Activated CD8-positive, alpha-beta T cell treated with anti-CD3 and anti-CD28 coated beads for 36 hours (primary cell): ENCODE measurements around the gene FAM221B. TPM values are rescaled to one million over a fixed set of nuclear protein-coding genes. Genes with fewer than 3 reads are reported as not detected.

Experiments used
- ATAC-seq: fragments of 200-7000 bp; cut with Tn5 transposase; one replicate; pipeline ENCODE4 v1.10.0; 2021; ENCODE audit warnings: mild to moderate bottlenecking, moderate library complexity
- CTCF ChIA-PET: fragments of 350-600 bp; sonication (Branson Sonifier 250); formaldehyde crosslinking; loops from one replicate; lab custom pipeline; 2021; ENCODE audit warnings: antibody characterized with exemption; lab: Charles Lee
- POLR2A ChIA-PET: fragments of 350-600 bp; sonication (Branson Sonifier 250); formaldehyde crosslinking; loops from one replicate; lab custom pipeline; 2021; ENCODE audit warnings: antibody characterized with exemption; lab: Charles Lee
- DNase-seq: peaks from one replicate; pipeline ENCODE4 v3.0.0-alpha.2; 2020
- H3K27ac Mint-ChIP-seq: one replicate; pipeline ENCODE4 v1.8.0; 2021; ENCODE audit warnings: mild to moderate bottlenecking, mixed read lengths
- H3K27me3 Mint-ChIP-seq: one replicate; pipeline ENCODE4 v1.8.0; 2021; ENCODE audit warnings: mixed read lengths
- H3K36me3 Mint-ChIP-seq: one replicate; pipeline ENCODE4 v1.8.0; 2021; ENCODE audit warnings: low read depth, mixed read lengths
- H3K4me1 Mint-ChIP-seq: one replicate; pipeline ENCODE4 v1.8.0; 2021; ENCODE audit warnings: low read depth, mixed read lengths
- H3K4me3 Mint-ChIP-seq: one replicate; pipeline ENCODE4 v1.8.0; 2021; ENCODE audit warnings: mild to moderate bottlenecking, moderate library complexity, mixed read lengths
- H3K9me3 Mint-ChIP-seq: one replicate; pipeline ENCODE4 v1.8.0; 2021; ENCODE audit warnings: mixed read lengths
- intact Hi-C: fragments of 100-400 bp; cut with micrococcal nuclease; formaldehyde crosslinking; loops from one replicate; pipeline ENCODE4 v1.10.0; 2022
- total RNA-seq, 2 experiments: library from RNA; stranded (reverse); gene quantifications; one replicate each; pipeline ENCODE4 v1.2.3, GENCODE V29; 2021
- TF ChIP-seq, protein P1 (sequence below): fragments of 200-600 bp; IDR thresholded peaks from one replicate; pipeline ENCODE4 v1.8.0; 2022; ENCODE audit warnings: antibody characterized with exemption, mild to moderate bottlenecking

The FAM221B gene
- total RNA-seq, 2 experiments from 2014 or later, result not detected

DNA sequence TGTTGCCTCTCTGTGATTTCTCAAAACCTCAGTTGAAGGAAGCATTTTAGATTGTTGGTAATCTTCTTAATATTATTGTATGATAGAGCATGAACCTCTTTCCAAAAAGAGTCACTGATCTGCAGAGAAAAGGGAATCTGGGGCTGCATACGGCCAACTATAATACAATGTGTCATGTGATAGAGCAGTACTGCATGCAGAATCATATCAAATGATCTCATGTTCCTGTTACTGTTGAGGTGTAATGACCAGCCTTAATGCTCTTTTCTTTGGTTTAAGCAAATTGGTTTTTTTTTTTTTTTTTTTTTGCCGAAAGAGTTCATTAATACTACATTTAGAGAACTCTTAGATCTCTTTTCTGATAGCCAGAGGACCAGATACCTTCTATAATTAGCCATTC lies 61.5 kb downstream of the FAM221B start:
- DNase-seq (no peak), ATAC-seq (no peak)
- TF ChIP-seq, protein P1, sequence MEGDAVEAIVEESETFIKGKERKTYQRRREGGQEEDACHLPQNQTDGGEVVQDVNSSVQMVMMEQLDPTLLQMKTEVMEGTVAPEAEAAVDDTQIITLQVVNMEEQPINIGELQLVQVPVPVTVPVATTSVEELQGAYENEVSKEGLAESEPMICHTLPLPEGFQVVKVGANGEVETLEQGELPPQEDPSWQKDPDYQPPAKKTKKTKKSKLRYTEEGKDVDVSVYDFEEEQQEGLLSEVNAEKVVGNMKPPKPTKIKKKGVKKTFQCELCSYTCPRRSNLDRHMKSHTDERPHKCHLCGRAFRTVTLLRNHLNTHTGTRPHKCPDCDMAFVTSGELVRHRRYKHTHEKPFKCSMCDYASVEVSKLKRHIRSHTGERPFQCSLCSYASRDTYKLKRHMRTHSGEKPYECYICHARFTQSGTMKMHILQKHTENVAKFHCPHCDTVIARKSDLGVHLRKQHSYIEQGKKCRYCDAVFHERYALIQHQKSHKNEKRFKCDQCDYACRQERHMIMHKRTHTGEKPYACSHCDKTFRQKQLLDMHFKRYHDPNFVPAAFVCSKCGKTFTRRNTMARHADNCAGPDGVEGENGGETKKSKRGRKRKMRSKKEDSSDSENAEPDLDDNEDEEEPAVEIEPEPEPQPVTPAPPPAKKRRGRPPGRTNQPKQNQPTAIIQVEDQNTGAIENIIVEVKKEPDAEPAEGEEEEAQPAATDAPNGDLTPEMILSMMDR, result no peak
- no peaks in the 10 kb centered on the region for H3K36me3 Mint-ChIP-seq
- H3K4me3 Mint-ChIP-seq, result no peak overlapping the region
- intact Hi-C loops, result no loop called here
- CTCF ChIA-PET, result interaction anchor here (1.0 kb wide), 1 partner anchor 137 kb away, joined by 3 read pairs; no protein-coding TSS in a partner anchor
- H3K27me3 Mint-ChIP-seq, result no peaks in the 10 kb centered on the region
- H3K4me1 Mint-ChIP-seq, result peaks cover 11% of the 10 kb centered on the region
- no peaks in the 10 kb centered on the region for H3K9me3 Mint-ChIP-seq
- POLR2A ChIA-PET, result interaction anchor here (0.7 to 1.0 kb wide), 2 partner anchors 157 to 1123 kb away, joined by 3 to 4 read pairs; no protein-coding TSS in a partner anchor
- no peak overlapping the region for H3K27ac Mint-ChIP-seq

Other genes starting within 250 kb of the FAM221B start
- 10 to 100 TPM; 26.1 to 26.9 TPM for gene TESK1, start 223.5 kb downstream of the FAM221B start, total RNA-seq
- gene CD72, start 210.3 kb downstream of the FAM221B start, total RNA-seq, result 10 to 100 TPM; 13.1 to 15.5 TPM
- gene SIT1, start 177.8 kb downstream of the FAM221B start, total RNA-seq, result 100 to 1,000 TPM in 1 of 2 experiments, 10 to 100 TPM in 1; 99.9 to 102 TPM
- over 10,000 TPM; 13,164 to 13,311 TPM for gene RMRP, start 170.7 kb downstream of the FAM221B start, total RNA-seq
- 10 to 100 TPM; 12.1 to 13.7 TPM for gene CCDC107, start 170.4 kb downstream of the FAM221B start, total RNA-seq
- 10 to 100 TPM; 16.0 to 19.9 TPM for gene ARHGEF39, start 163.5 kb downstream of the FAM221B start, total RNA-seq
- 1 to 10 TPM; 4.5 to 4.9 TPM for gene CA9, start 154.8 kb downstream of the FAM221B start, total RNA-seq
- 1 to 10 TPM; 4.8 to 5.3 TPM for gene TPM2, start 138.8 kb downstream of the FAM221B start, total RNA-seq
- gene TLN1, start 96.5 kb downstream of the FAM221B start, total RNA-seq, result 100 to 1,000 TPM; 212 to 219 TPM
- 10 to 100 TPM; 22.3 to 22.4 TPM for gene CREB3, start 96.1 kb downstream of the FAM221B start, total RNA-seq
- gene GBA2, start 79.5 kb downstream of the FAM221B start, total RNA-seq, result 10 to 100 TPM; 21.2 to 22.3 TPM
- gene RGP1, start 79.4 kb downstream of the FAM221B start, total RNA-seq, result 10 to 100 TPM; 13.0 to 14.8 TPM
- gene MSMP, start 74.5 kb downstream of the FAM221B start, total RNA-seq, result under 1 TPM; 0.59 to 0.67 TPM
- 1 to 10 TPM; 7.5 to 7.8 TPM for gene NPR2, start 37.1 kb downstream of the FAM221B start, total RNA-seq
- gene SPAG8, start 16.5 kb downstream of the FAM221B start, total RNA-seq, result 1 to 10 TPM in 1 of 2 experiments, under 1 TPM in 1; 0.63 to 1.1 TPM
- gene HINT2, start 13.7 kb downstream of the FAM221B start, total RNA-seq, result 10 to 100 TPM; 53.4 to 62.7 TPM
- gene TMEM8B, start 496 bp upstream of the FAM221B start, total RNA-seq, result 1 to 10 TPM; 3.4 to 4.3 TPM
- not detected for gene OR13J1, start 41.7 kb upstream of the FAM221B start, total RNA-seq
- not detected for gene HRCT1, start 77.5 kb upstream of the FAM221B start, total RNA-seq
- gene SPAAR, start 80.8 kb upstream of the FAM221B start, total RNA-seq, result not detected
- gene OR2S2, start 129.4 kb upstream of the FAM221B start, total RNA-seq, result not detected
- 1 to 10 TPM; 5.3 to 6.5 TPM for gene RECK, start 208.2 kb upstream of the FAM221B start, total RNA-seq